Measurements from ENCODE around the gene LDLRAD4.

The LDLRAD4 gene

GRCh38 chr18:13305301-13305700 is 86.7 kb downstream of the LDLRAD4 start:
- DNase-seq: no peak

GRCh38 chr18:13306583-13306982 is 88.0 kb downstream of the LDLRAD4 start:
- DNase-seq: no peak

DNA sequence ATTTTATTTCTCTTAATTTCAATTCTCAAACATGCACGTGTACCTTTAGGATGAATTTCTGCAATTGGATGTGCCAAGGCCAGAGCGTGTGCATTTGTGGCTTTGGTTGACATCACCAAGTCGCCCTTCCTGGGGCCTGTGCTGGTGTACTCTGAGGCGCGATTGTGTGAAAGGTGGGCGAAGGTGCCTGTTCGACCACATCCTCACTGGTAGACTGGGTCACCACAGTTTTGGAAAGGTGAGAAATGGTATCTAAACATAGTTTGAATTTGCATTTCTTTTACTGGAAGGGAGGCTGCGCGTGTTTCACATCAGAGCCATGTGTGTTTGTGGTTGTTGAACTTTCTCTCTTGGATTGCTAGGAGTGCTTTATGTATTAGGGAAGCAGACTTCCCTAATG is 89.8 kb downstream of the LDLRAD4 start:
- DNase-seq: no peak

DNA sequence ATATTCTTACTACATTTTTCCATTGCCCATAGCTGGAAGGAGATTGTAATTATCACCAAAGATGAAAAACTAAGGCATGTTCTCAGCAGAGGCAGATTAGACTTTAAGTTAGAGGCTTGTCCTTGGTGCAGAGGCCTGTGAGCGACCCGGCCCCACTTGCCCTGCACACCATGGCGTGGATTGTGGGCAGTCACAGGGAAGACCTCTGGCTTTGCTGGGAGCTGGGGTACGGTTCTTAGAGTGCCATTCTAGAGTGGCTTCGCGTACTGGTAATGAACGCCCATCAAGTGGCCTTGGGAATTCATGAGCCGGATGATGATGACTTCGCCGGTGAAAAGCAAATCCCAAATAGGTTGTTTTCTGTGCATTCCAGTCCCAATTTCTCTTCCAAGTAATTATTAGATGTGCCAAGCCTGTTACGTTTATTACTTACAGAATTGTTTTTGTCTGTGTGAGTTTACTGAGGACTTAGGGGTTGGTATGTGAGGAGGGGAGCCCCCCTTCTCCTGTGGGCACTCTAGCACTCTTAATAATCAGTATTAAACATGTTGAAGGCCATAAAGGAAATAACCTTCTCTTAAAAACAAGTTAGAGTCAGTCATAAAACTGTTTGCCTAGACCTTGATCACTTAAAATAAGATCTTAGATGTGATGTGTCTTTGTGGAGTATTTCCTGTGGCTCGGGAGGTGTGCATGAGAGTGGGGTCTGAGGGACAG is 90.6 kb downstream of the LDLRAD4 start:
- no peak for DNase-seq

DNA sequence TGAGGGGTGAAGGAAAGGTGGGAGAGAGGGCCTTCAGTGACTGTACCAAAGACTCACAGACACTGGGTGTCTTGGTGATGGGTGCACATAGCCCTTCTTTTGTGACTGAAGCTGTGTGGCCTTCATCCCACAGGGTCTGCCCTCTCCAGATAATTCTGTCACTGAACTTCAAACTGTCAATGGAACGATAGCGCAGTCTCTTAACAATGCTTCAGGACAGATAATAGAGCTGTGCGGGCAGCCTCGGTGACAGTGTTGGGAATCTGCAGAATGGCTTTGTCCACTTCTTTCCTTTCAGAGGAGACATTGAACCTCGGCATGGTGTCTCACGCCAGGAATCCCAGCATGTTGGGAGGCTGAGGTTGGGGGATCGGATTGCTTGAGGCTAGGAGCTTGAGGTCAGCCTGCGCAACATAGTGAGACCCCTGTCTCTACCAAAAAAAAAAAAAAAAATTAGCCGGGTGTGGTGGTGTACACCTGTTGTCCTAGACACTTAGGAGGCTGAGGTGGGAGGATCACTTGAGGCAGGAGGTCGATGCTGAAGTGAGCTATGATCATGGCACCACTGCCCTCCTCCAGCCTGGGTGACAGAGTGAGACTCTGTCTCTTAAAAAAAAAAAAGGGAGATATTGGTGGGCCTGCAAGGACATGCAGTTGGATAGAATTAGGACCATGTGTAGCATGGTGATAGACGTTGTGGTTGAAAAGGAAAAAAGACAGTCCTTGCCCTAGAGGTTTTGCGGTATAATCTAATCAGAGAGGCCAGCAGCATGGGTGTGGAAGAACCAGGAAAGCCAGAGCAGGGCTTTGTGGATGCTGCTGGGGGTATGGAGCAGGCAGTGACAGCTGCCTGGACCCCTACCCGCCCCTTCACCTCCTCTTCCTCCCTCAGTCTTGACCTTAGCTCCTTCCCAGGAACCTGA is 91.4 kb downstream of the LDLRAD4 start:
- no peak for DNase-seq

- DNase-seq: no peak
These were observed 92.6 kb downstream of the LDLRAD4 start for GRCh38 chr18:13311193-13311592.

- DNase-seq: no peak
These were observed 94.0 kb downstream of the LDLRAD4 start for GRCh38 chr18:13312515-13312914.

- DNase-seq: no peak
These were observed 94.6 kb downstream of the LDLRAD4 start for GRCh38 chr18:13313006-13313686.

DNA sequence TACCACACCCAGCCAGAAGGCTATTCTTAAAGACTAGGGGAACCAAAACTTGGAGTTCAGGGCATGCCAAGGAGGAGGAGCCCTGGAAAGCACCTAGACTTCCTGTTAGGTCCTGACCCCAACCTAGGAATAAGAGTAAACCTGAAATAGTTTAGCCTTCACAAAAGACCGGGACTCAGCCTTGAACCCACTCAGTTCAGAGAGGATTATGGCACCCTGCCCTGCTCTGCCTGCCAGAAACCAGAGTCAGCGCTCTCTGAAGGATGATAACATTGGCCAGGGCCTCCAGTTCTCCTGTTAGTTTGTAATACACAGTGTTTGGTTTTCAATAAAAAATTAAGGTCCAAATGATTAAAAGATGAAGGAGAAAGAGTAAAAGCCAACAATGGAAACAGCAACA is 96.4 kb downstream of the LDLRAD4 start:
- no peak for DNase-seq

- DNase-seq: no peak
These were observed 97.5 kb downstream of the LDLRAD4 start for GRCh38 chr18:13316063-13316462.

DNA sequence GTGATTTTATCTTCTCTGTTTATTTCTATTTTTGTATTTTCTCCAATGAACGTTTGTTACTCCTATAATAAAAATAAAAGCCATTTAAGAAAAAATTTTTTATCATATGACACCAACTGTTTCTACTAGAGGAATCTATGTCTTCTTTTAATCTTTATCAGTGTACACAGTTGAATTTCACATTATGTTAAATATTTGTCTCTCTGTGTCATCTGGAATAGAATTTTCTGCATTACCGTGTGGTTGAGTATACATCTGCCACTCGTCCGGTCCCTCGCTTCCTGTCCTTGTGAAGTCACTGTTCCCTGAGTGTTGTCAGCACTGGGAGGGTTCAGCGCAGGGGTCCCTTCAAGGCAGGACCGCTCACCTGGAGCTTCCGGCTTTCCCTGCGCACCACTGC is 99.2 kb downstream of the LDLRAD4 start:
- no peak for DNase-seq

- no peak for DNase-seq
These were observed 100.4 kb downstream of the LDLRAD4 start for GRCh38 chr18:13318731-13319501.

DNA sequence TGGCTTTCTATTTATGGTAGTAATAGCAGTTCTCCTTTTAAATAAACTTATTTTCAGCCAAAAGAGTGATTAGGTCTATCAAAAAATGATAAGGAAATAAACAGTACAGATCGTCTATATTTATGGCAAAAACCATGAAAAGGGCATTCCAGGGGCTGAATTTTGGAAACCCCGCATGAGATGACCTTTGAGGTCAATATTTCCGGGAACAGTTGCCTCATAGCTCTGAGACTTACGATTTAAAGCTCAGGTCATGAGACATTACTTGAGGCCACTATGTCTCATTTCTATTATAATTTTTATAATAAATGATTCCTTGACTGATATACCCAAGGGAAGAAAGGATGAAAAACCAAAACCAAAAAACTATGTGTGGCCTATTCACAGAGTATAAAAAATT is 101.1 kb downstream of the LDLRAD4 start:
- DNase-seq: no peak

GRCh38 chr18:13320096-13320495 is 101.5 kb downstream of the LDLRAD4 start:
- no peak for DNase-seq

GRCh38 chr18:13320891-13321425 is 102.4 kb downstream of the LDLRAD4 start:
- DNase-seq: no peak

GRCh38 chr18:13321923-13322322 is 103.4 kb downstream of the LDLRAD4 start:
- no peak for DNase-seq

DNA sequence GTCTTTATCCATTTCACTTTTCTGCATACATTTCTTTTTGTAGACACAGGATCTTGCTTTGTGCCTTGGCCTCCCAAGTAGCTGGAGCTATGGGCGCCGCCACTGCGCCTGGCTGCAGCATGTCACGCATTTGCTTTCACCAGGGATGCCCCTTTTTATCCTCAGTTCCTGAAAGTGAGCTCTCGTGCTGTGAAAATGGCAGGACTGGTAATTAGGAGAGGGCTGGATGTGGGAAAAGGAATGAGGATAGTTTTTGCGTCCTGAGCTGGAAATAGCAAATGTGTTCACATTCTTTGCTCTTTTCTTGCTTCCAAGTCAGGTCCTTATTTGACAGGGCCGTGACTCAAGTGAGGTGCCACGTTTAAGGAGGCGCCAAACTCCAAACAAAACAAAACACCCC is 104.6 kb downstream of the LDLRAD4 start:
- DNase-seq: no peak

- no peak for DNase-seq
These were observed 106.3 kb downstream of the LDLRAD4 start for GRCh38 chr18:13324880-13325279.

- no peak for DNase-seq
These were observed 109.7 kb downstream of the LDLRAD4 start for GRCh38 chr18:13328213-13328612.

DNA sequence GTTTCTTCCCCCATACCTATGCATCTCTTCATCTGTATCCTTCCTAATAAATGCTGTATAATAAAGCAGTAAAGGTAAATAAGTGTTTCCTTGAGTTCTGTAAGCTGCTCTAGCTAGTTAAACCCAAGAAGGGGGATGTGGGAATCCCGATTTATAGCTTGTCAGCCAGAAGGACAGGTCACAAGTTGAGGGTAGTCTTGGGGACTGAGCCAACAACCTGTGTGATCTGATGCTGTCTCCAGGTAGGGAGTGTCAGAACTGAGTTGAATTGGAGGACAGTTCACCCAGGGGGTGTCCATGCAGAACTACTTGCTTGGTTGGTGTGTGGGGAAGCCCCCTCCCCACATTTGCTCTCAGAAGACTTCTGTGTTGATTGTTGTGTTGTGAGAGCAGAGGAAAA is 112.4 kb downstream of the LDLRAD4 start:
- no peak for DNase-seq

- no peak for DNase-seq
These were observed 113.3 kb downstream of the LDLRAD4 start for GRCh38 chr18:13331846-13332245.

Measured in hypothalamus (tissue), 51 donors.